DND-41 (cell line): Measurements from ENCODE around the gene MED17.

Source experiments
- ATAC-seq: fragments of 200-7000 bp; cut with Tn5 transposase; 3 replicates; pipeline ENCODE4 v1.9.1; 2021; ENCODE audit warnings: low read depth; ENCODE audit not compliant: insufficient read depth
- DNase-seq: peaks from one replicate; pipeline ENCODE4 v3.0.0-alpha.2; 2020
- H2AFZ ChIP-seq: 2 replicates; pipeline ENCODE4 v1.6.0; 2012; ENCODE audit warnings: low read depth, low read length
- H3K27ac ChIP-seq: 2 replicates; pipeline ENCODE4 v1.5.1; 2012; ENCODE audit warnings: low read length, inconsistent platforms
- H3K27me3 ChIP-seq: fragments of 200-600 bp; sonication (generic); 2 replicates; pipeline ENCODE4 v1.6.0; 2012; ENCODE audit warnings: low read length, mild to moderate bottlenecking, inconsistent platforms; ENCODE audit not compliant: insufficient read depth, poor library complexity
- H3K36me3 ChIP-seq: 2 replicates; pipeline ENCODE4 v1.5.1; 2012; ENCODE audit warnings: low read length, inconsistent platforms; ENCODE audit not compliant: insufficient read depth
- H3K4me1 ChIP-seq: 2 replicates; pipeline ENCODE4 v1.5.1; 2012; ENCODE audit warnings: mild to moderate bottlenecking, low read length; ENCODE audit not compliant: insufficient read depth
- H3K4me2 ChIP-seq: 2 replicates; pipeline ENCODE4 v1.6.0; 2012; ENCODE audit warnings: mild to moderate bottlenecking, moderate library complexity, low read length, inconsistent platforms; ENCODE audit not compliant: insufficient read depth
- H3K4me3 ChIP-seq, 2 experiments: fragments of 200-600 bp in 1 of 2; shearing (Covaris generic) in 1 of 2; 2 replicates each; pipeline ENCODE4 v1.5.1; 2012 to 2016; ENCODE audit warnings: inconsistent platforms in 2 of 2, low read length in 2 of 2, mild to moderate bottlenecking in 2 of 2, low read depth in 1 of 2, moderate library complexity in 1 of 2
- H3K79me2 ChIP-seq: 2 replicates; pipeline ENCODE4 v1.6.0; 2012; ENCODE audit warnings: low read length, inconsistent platforms; ENCODE audit not compliant: insufficient read depth
- H3K9ac ChIP-seq: 2 replicates; pipeline ENCODE4 v1.6.0; 2012; ENCODE audit warnings: low read depth, mild to moderate bottlenecking, inconsistent platforms, low read length, moderate library complexity
- H3K9me3 ChIP-seq: 2 replicates; pipeline ENCODE4 v1.5.1; 2012; ENCODE audit warnings: low read length, moderate library complexity, mild to moderate bottlenecking, inconsistent platforms; ENCODE audit not compliant: insufficient read depth, severe bottlenecking
- H4K20me1 ChIP-seq: 2 replicates; pipeline ENCODE4 v1.6.0; 2012; ENCODE audit warnings: low read length; ENCODE audit not compliant: insufficient read depth
- EZH2 ChIP-seq: IDR thresholded peaks from 3 replicates; pipeline ENCODE4 v1.6.1; 2012; ENCODE audit warnings: borderline replicate concordance, low read depth, mild to moderate bottlenecking, moderate library complexity, low read length, inconsistent platforms; ENCODE audit not compliant: severe bottlenecking
- TF ChIP-seq, protein P1 (sequence below): IDR thresholded peaks from 2 replicates; pipeline ENCODE4 v1.5.1; 2012; ENCODE audit warnings: borderline replicate concordance, low read length, moderate library complexity, mild to moderate bottlenecking; ENCODE audit not compliant: poor library complexity, severe bottlenecking; ENCODE audit errors: extremely low read depth

MED17 gene

DNA sequence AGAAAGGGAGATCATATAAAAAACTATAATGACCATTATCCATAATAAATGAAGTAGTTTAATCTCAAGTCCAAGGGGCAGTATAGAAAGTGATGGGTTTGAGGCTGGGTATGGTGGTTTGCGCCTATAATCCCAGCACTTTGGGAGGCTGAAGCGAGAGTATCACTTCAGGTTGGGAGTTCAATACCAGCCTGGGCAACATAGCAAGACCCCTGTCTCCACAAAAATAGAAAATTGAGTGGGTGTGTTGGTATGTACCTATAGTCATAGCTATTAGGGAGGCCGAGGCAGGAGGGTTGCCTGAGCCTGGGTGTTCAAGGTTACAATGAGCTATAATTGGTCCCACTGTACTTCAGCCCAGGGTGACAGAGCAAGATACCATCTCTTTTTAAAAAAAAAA, 23.9 kb downstream of the MED17 start:
- Histone ChIP-seq H3K27ac (no peak overlapping the region), H3K36me3 (peaks cover 92% of the 10 kb centered on the region), H3K9me3 (no peaks in the 10 kb centered on the region), H3K9ac (no peak overlapping the region), H3K27me3 (no peaks in the 10 kb centered on the region), H4K20me1 (peaks cover 11% of the 10 kb centered on the region), H3K4me3 (no peak overlapping the region), H2AFZ (no peak overlapping the region), H3K4me1 (no peaks in the 10 kb centered on the region), H3K4me2 (no peak overlapping the region), H3K79me2 (peaks cover 14% of the 10 kb centered on the region; the same call in 1 of the 2 replicates)
- no peak for TF ChIP-seq EZH2
- TF ChIP-seq, protein P1, sequence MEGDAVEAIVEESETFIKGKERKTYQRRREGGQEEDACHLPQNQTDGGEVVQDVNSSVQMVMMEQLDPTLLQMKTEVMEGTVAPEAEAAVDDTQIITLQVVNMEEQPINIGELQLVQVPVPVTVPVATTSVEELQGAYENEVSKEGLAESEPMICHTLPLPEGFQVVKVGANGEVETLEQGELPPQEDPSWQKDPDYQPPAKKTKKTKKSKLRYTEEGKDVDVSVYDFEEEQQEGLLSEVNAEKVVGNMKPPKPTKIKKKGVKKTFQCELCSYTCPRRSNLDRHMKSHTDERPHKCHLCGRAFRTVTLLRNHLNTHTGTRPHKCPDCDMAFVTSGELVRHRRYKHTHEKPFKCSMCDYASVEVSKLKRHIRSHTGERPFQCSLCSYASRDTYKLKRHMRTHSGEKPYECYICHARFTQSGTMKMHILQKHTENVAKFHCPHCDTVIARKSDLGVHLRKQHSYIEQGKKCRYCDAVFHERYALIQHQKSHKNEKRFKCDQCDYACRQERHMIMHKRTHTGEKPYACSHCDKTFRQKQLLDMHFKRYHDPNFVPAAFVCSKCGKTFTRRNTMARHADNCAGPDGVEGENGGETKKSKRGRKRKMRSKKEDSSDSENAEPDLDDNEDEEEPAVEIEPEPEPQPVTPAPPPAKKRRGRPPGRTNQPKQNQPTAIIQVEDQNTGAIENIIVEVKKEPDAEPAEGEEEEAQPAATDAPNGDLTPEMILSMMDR, result no peak
- ATAC-seq (no peak), DNase-seq (no peak)

DNA sequence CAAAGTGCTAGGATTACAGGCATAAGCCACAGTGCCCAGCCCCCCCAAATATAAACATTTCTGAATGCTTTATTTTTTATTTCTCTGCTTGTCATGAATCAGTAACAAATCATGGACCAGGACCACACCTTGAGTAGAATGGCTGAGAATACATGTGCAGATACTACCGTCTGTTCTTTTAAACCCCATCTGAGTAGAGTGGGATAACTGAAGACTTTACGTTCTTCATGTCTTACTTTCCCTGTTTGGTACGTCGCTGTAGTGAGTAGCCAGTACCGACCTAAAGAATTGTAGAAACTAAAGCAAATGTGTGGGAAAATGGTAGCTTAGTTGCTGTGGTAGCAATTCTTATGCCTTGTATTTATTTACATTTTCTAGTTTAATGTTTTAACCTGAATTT, 29.9 kb downstream of the MED17 start:
- TF ChIP-seq, protein P1, result no peak
- no peak for TF ChIP-seq EZH2
- Histone ChIP-seq H3K9me3 (no peaks in the 10 kb centered on the region), H3K4me3 (no peak overlapping the region), H3K9ac (no peak overlapping the region), H3K79me2 (no peaks in the 10 kb centered on the region), H3K4me1 (no peaks in the 10 kb centered on the region), H2AFZ (no peak overlapping the region), H3K27ac (no peak overlapping the region), H4K20me1 (no peaks in the 10 kb centered on the region), H3K27me3 (no peaks in the 10 kb centered on the region), H3K36me3 (peaks cover 60% of the 10 kb centered on the region), H3K4me2 (no peak overlapping the region)
- ATAC-seq (no peak), DNase-seq (no peak)

DNA sequence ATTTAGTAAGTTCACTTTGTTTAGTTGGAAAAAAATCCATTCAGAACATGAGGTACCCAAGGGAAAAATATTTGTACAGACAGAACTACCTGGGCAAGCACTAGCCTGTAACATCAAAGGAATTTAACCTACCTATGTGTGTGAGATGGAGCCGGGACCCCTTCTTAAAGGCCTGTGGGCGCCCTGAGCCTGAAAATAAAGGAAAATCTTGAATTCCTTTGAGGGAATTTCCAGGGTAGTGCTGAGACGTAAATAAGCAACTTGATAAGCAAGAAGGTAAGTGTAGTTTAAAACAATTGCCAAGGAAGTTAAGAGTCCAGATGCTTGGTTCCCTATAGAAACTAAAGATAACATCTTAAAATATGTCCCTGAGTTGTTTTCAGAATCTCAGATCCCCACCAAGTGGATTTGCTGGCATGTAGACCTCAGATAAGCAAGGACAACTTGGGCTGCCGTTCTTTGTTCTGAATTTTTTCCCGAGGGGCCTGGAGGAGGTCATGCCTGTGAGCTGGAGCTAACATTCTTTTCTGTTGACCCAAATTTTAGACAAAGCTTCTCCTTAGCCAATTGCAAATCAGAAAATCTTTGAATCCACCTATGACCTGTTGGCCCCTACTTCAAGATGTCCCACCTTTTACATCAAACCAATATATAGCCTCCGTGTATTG, 31.0 kb downstream of the MED17 start:
- DNase-seq (no peak), ATAC-seq (no peak)
- H3K9me3 ChIP-seq, result no peaks in the 10 kb centered on the region
- no peaks in the 10 kb centered on the region for H3K4me1 ChIP-seq
- no peak overlapping the region for H3K4me3 ChIP-seq
- no peak overlapping the region for H3K27ac ChIP-seq
- no peak overlapping the region for H3K9ac ChIP-seq
- no peak overlapping the region for H3K4me2 ChIP-seq
- TF ChIP-seq, protein P1, result no peak
- no peak for TF ChIP-seq EZH2
- H3K79me2 ChIP-seq, result no peaks in the 10 kb centered on the region
- H4K20me1 ChIP-seq, result no peaks in the 10 kb centered on the region
- peaks cover 52% of the 10 kb centered on the region for H3K36me3 ChIP-seq
- H3K27me3 ChIP-seq, result no peaks in the 10 kb centered on the region
- no peak overlapping the region for H2AFZ ChIP-seq
